ENCODE results near the gene TP63. TPM values are rescaled to one million over a fixed set of nuclear protein-coding genes. Genes with fewer than 3 reads are reported as not detected.

The TP63 gene
- total and polyA plus RNA-seq, 2 donors (not counting 3 experiments of a cell fraction or from before 2014, with no cell fraction given): not detected

- Histone ChIP-seq H3K79me2 (ENCODE audit: control insufficient read depth, insufficient read depth, low read length) (no peaks in the 10 kb centered on the region), H3K4me2 (ENCODE audit: insufficient read depth, low read length) (no peak overlapping the region), H3K9me3 (replicated peaks; ENCODE audit: control insufficient read depth, insufficient read depth, low read length) (no peaks in the 10 kb centered on the region), H3K4me1 (ENCODE audit: control insufficient read depth, extremely low read depth, insufficient read depth, low read length) (no peaks in the 10 kb centered on the region), H3K4me3 (replicated peaks in 1 of 3; ENCODE audit: insufficient read depth in 1 of 3, low read depth in 1 of 3, low read length in 3 of 3) (no peak overlapping the region), H4K20me1 (replicated peaks; ENCODE audit: control insufficient read depth, extremely low read depth, insufficient read depth, low read length) (no peaks in the 10 kb centered on the region), H2AFZ (ENCODE audit: low read depth, low read length) (no peak overlapping the region), H3K36me3 (ENCODE audit: control insufficient read depth in 2 of 2, extremely low read depth in 1 of 2, insufficient read depth in 2 of 2, low read length in 2 of 2) (no peaks in the 10 kb centered on the region), H3K9me1 (replicated peaks; ENCODE audit: control insufficient read depth, extremely low read depth, insufficient read depth, low read length) (no peaks in the 10 kb centered on the region), H3K27me3 (ENCODE audit: control insufficient read depth in 2 of 2, insufficient read depth in 2 of 2, low read length in 2 of 2) (no peaks in the 10 kb centered on the region), H3K9ac (replicated peaks; ENCODE audit: extremely low read depth, insufficient read depth, low read length) (no peak overlapping the region), H3K27ac (ENCODE audit: insufficient read depth, low read depth, low read length) (no peak overlapping the region)
- no peak for DNase-seq (ENCODE audit: low read depth, low spot score)
- intact Hi-C loops (cut with micrococcal nuclease) (no loop called here), dilution Hi-C loops (cut with MboI; ENCODE audit: extremely low pct_ligation_motif_present, low sequenced_read_pairs) (no loop called here)
- CTCF ChIA-PET: interaction anchor here (0.7 to 2.0 kb wide), 3 partner anchors 9 to 33 kb away, joined by 3 to 8 read pairs (median 3); no protein-coding TSS in a partner anchor
- TF ChIP-seq POLR2AphosphoS5 (IDR thresholded peaks at IDR 0.05; ENCODE audit: insufficient read depth, low read depth, low read length) (no peak), CTCF (IDR thresholded peaks at IDR 0.05; ENCODE audit: extremely low read depth in 1 of 2, insufficient read depth in 1 of 2, low read depth in 1 of 2, low read length in 2 of 2) (no peak), MAX (IDR thresholded peaks at IDR 0.05; ENCODE audit: insufficient read depth, insufficient read length) (no peak), FOS (IDR thresholded peaks at IDR 0.05; ENCODE audit: borderline replicate concordance, insufficient read depth, low read length) (no peak), MYC (IDR thresholded peaks at IDR 0.05; ENCODE audit: low read depth, low read length) (no peak), JUN (IDR thresholded peaks at IDR 0.05; ENCODE audit: borderline replicate concordance, insufficient read depth, insufficient read length, low read depth) (no peak), GATA2 (IDR thresholded peaks at IDR 0.05; ENCODE audit: insufficient read depth, insufficient read length, low read depth, low read length) (no peak), POLR2A (IDR thresholded peaks at IDR 0.05; ENCODE audit: low read depth, low read length) (no peak), EZH2 (IDR thresholded peaks at IDR 0.05; ENCODE audit: borderline replicate concordance, low read depth, low read length, severe bottlenecking) (no peak)
- BruUV-seq (replicated peaks): no TSS peak
- no peak for FAIRE-seq
- POLR2A ChIA-PET: no interaction called here
Observed at GRCh38 chr3:189806171-189806951, 175.2 kb downstream of the TP63 start.

Data from endothelial cell of umbilical vein (primary cell).